Keratinocyte (primary cell): Measurements from ENCODE around the gene CD109.

Experiments used
- CTCF ChIP-seq, 3 experiments: IDR thresholded peaks in 1 of 3; conservative IDR thresholded peaks in 1 of 3; optimal IDR thresholded peaks in 1 of 3; 2 replicates in 2 of 3; 3 replicates in 1 of 3; pipeline versions ENCODE3 to v1.5.1; 2011; ENCODE audit warnings: low read length in 3 of 3, mild to moderate bottlenecking in 3 of 3, moderate library complexity in 2 of 3, control low read depth in 1 of 3, inconsistent platforms in 1 of 3; ENCODE audit not compliant: insufficient read depth in 2 of 3; ENCODE audit errors: extremely low read depth in 1 of 3
- EZH2 ChIP-seq: IDR thresholded peaks from one replicate; pipeline ENCODE4 v1.6.1; 2012; ENCODE audit warnings: inconsistent platforms, mild to moderate bottlenecking, low read length, moderate library complexity

- TF ChIP-seq CTCF (optimal IDR thresholded peaks at IDR 0.05 in 1 of 3, IDR thresholded peaks at IDR 0.05 in 1 of 3, conservative IDR thresholded peaks at IDR 0.05 in 1 of 3; ENCODE audit: extremely low read depth in 1 of 3, insufficient read depth in 2 of 3, low read length in 3 of 3), result no peak
- no peak for TF ChIP-seq EZH2
Observed at GRCh38 chr6:73704260-73704659, 8.3 kb downstream of the CD109 start.
